C4-2B (cell line): Measurements from ENCODE around the gene KPNB1.

ENCODE experiments used
- CTCF ChIP-seq: fragments of 450-650 bp; conservative IDR thresholded peaks from 2 replicates; pipeline ENCODE4 v1.5.1; 2017; ENCODE audit warnings: mild to moderate bottlenecking
- ZFX ChIP-seq: fragments of 450-650 bp; IDR thresholded peaks from 2 replicates; pipeline ENCODE4 v1.6.1; 2017

DNA sequence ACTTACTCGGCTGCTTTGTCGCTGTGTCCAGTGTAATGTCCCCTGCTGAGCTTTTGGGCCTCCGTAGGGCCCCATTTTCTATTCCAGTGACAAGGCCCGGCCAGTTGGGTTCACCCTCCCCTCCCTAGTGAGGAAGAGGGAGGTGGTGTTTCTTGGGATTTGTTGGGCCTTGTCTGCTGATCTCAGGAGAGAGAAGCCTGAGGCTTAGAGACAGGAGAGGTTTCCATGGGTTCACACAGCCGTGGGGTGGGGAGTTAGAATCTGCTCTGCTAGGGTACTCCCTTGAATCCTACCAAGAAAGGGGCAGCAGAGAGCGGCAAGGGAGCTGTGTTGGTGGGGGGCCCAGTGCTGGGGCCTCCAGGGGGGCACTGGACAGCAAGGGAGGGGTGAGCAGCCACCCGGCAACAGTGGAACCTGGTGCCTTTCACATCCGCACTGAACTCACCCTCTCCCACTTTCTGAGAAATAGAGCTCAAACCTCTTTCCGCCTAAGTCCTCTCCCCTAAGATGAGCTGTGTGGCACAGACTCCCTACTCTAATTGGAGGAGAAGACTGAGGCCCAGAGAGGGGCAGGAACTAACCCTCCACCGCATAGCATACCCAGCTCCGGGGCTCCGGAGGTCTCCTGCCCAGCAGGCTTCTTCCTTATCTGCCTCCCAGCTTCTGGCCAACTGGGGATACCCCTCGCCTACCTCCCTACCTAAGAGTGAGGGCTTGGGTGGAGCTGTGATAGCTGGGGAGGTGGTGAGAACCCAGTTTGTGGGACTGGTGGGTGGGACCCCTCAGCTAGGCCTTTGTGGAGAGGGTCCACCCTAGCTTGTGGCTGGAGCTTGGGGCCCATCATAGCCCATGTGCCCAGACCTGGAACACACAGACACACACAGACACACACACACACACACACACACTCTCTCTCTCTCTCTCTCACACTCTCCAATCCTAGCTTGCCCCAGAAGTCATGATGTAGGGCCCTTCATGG, 51.0 kb downstream of the KPNB1 start:
- TF ChIP-seq CTCF (no peak), ZFX (no peak)
